Measurements from ENCODE around the gene PPP4C. TPM values are rescaled to one million over a fixed set of nuclear protein-coding genes. Genes with fewer than 3 reads are reported as not detected.

Gene PPP4C
- total and polyA plus RNA-seq, 2 of the 8 experiments (the other 6 are each of a cell fraction or from before 2014, with no cell fraction given), result 148 to 298 TPM

DNA sequence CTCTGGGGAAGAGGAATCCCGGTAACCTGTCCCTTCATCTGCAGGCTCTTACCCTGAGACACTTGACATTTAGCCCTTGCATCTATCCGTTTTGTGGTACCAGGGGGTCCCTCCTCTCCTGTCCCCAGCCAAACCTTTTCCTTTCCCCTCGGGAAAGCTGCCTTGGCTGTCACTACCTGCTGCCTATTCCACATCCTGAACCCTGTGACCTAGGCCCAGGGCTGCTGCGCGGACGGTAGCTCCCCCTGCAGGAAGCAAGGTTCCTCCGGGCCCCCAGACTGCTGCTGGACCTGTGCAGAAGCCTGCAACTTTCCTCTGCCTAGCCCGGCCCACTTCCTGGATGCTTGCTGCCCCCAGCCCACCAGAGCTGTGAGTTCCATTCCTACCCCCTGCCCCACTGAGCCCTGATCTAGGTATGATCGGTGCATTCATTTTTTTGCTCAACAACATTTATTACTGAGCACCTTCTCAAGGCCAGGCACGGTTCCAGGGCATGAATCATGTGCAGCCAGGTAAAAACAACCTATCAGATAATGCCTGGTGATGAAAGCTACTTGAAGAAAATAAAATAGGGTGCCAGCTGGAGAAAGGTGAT, 20.7 kb upstream of the PPP4C start:
- peak in 1 of 2 experiments; percentile 89 for DNase-seq (ENCODE audit: low read depth in 1 of 2, low spot score in 2 of 2)
- Histone ChIP-seq H3K9me3 (ENCODE audit: insufficient read depth in 2 of 2, low read depth in 1 of 2, low read length in 1 of 2) (no peaks in the 10 kb centered on the region), H2BK12ac (ENCODE audit: low read depth, low read length) (no peak overlapping the region), H2BK5ac (ENCODE audit: low read depth, low read length) (no peak overlapping the region), H3K56ac (replicated peaks; ENCODE audit: insufficient read length, low read depth, low read length) (no peak overlapping the region), H4K91ac (replicated peaks; ENCODE audit: insufficient read length, low read length) (no peak overlapping the region), H2AK5ac (ENCODE audit: low read depth, low read length) (no peak overlapping the region), H2BK120ac (replicated peaks; ENCODE audit: low read depth, low read length) (no peak overlapping the region), H2BK20ac (ENCODE audit: low read length) (no peak overlapping the region), H2BK15ac (ENCODE audit: low read length) (no peak overlapping the region), H3K18ac (ENCODE audit: extremely low read depth, low read length) (no peak overlapping the region), H3K23me2 (ENCODE audit: low read depth, low read length) (peaks cover 6% of the 10 kb centered on the region), H3K79me1 (ENCODE audit: low read depth, low read length) (no peaks in the 10 kb centered on the region), H3K23ac (ENCODE audit: insufficient read length) (no peak overlapping the region), H3K4ac (replicated peaks; ENCODE audit: insufficient read length, low read depth, low read length) (no peak overlapping the region), H3K4me2 (ENCODE audit: insufficient read depth in 1 of 2, low read depth in 2 of 2, low read length in 2 of 2) (no peak overlapping the region), H3K27me3 (replicated peaks in 1 of 4; ENCODE audit: control insufficient read depth in 3 of 4, extremely low read depth in 1 of 4, insufficient read depth in 3 of 4, low read length in 3 of 4) (peaks cover 0 to 5% (median 2%) of the 10 kb centered on the region in 4 experiments; a peak in 2 of 7 replicates), H3K36me3 (ENCODE audit: control insufficient read depth in 2 of 4, insufficient read depth in 4 of 4, low read length in 3 of 4) (no peaks in the 10 kb centered on the region), H3K14ac (ENCODE audit: insufficient read length) (no peak overlapping the region), H3K9ac (replicated peaks in 1 of 4; ENCODE audit: extremely low read depth in 1 of 4, low read depth in 3 of 4, low read length in 3 of 4) (no peak overlapping the region), H4K8ac (ENCODE audit: extremely low read depth, insufficient read depth, low read length) (no peak overlapping the region), H2AFZ (ENCODE audit: low read length) (no peak overlapping the region), H3K4me3 (ENCODE audit: extremely low read depth in 1 of 4, insufficient read depth in 2 of 4, low read depth in 3 of 4, low read length in 4 of 4) (no peak overlapping the region), H4K20me1 (replicated peaks in 1 of 2; ENCODE audit: control insufficient read depth in 1 of 2, insufficient read depth in 2 of 2, low read length in 2 of 2) (no peaks in the 10 kb centered on the region), H3K27ac (ENCODE audit: low read depth, low read length) (no peak overlapping the region), H3K4me1 (replicated peaks in 1 of 4; ENCODE audit: control insufficient read depth in 3 of 4, insufficient read depth in 4 of 4, low read length in 3 of 4) (peaks cover 0 to 4% (median 2%) of the 10 kb centered on the region in 4 experiments; a peak in 3 of 7 replicates), H3K79me2 (ENCODE audit: control insufficient read depth in 1 of 2, insufficient read depth in 2 of 2, low read length in 2 of 2) (no peaks in the 10 kb centered on the region), H4K5ac (ENCODE audit: insufficient read length, low read depth, low read length) (no peak overlapping the region)
- no peak for FAIRE-seq
- WGBS, 2 experiments (ENCODE audit: extremely low coverage in 1 of 2, insufficient coverage in 1 of 2, insufficient read length in 1 of 2, insufficient replicate concordance in 2 of 2, low coverage in 1 of 2, low lambda C conversion rate in 2 of 2, missing lambda C conversion rate in 1 of 2), result 36% methylated on average over 10 of the region's 10 CpGs; no CpG with 5 or more reads in 1 of the 2 experiments
- ChIA-PET POLR2A (ENCODE audit: partially characterized antibody) (interaction anchor here (1.0 to 7.6 kb wide), 5 partner anchors 11 to 42 kb away, joined by 3 to 88 read pairs (median 5); partner anchors contain the start of gene ALDOA), CTCF (ENCODE audit: partially characterized antibody) (interaction anchor here (0.5 to 3.6 kb wide), 29 partner anchors 9 to 355 kb away, joined by 3 to 17 read pairs (median 4); partner anchors contain the start of genes ALDOA, C16orf92, TBX6 and TLCD3B)
- no peak for TF ChIP-seq SP1 (IDR thresholded peaks at IDR 0.05; ENCODE audit: low read depth, low read length)
- peak; percentile 63; the same call in 1 of the 2 replicates for TF ChIP-seq GABPA (IDR thresholded peaks at IDR 0.05; ENCODE audit: borderline replicate concordance, insufficient read depth, low read length)
- no peak for TF ChIP-seq EZH2 (IDR thresholded peaks at IDR 0.05; ENCODE audit: low read depth, low read length, severe bottlenecking)
- TF ChIP-seq, protein P1, sequence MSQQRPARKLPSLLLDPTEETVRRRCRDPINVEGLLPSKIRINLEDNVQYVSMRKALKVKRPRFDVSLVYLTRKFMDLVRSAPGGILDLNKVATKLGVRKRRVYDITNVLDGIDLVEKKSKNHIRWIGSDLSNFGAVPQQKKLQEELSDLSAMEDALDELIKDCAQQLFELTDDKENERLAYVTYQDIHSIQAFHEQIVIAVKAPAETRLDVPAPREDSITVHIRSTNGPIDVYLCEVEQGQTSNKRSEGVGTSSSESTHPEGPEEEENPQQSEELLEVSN (IDR thresholded peaks at IDR 0.05), result no peak
- TF ChIP-seq, protein P2, sequence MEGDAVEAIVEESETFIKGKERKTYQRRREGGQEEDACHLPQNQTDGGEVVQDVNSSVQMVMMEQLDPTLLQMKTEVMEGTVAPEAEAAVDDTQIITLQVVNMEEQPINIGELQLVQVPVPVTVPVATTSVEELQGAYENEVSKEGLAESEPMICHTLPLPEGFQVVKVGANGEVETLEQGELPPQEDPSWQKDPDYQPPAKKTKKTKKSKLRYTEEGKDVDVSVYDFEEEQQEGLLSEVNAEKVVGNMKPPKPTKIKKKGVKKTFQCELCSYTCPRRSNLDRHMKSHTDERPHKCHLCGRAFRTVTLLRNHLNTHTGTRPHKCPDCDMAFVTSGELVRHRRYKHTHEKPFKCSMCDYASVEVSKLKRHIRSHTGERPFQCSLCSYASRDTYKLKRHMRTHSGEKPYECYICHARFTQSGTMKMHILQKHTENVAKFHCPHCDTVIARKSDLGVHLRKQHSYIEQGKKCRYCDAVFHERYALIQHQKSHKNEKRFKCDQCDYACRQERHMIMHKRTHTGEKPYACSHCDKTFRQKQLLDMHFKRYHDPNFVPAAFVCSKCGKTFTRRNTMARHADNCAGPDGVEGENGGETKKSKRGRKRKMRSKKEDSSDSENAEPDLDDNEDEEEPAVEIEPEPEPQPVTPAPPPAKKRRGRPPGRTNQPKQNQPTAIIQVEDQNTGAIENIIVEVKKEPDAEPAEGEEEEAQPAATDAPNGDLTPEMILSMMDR (IDR thresholded peaks at IDR 0.05; ENCODE audit: control extremely low read depth in 1 of 3, insufficient read depth in 1 of 3, low read depth in 1 of 3, low read length in 3 of 3), result peak; percentile 81 to 96 (median 93)
- peak; percentile 66 to 79 for TF ChIP-seq RAD21 (IDR thresholded peaks at IDR 0.05 in 1 of 2, conservative IDR thresholded peaks at IDR 0.05 in 1 of 2; ENCODE audit: low read depth in 2 of 2, low read length in 2 of 2)
- TF ChIP-seq RXRA (IDR thresholded peaks at IDR 0.05; ENCODE audit: insufficient read depth, low read depth, low read length), result 0 out of 2 replicates have a peak, but pooled peaks have one; percentile 56
- TF ChIP-seq CREB1 (IDR thresholded peaks at IDR 0.05), result 0 out of 2 replicates have a peak, but pooled peaks have one; percentile 26
